Sigmoid colon (tissue), 7 donors: Measurements from ENCODE around the gene MT1F. TPM values are rescaled to one million over a fixed set of nuclear protein-coding genes. Genes with fewer than 3 reads are reported as not detected.
"Not testable (repeated sequence)": the region's sequence is repeated elsewhere in the genome, so short reads cannot be mapped to it uniquely, and the experiment has no call there.

ENCODE experiments used
- DNase-seq: peaks from one replicate; pipeline ENCODE4 v3.0.0-alpha.2; 2019
- H3K27ac ChIP-seq, 4 donors: fragments of 200-600 bp; sonication (generic); one replicate each; pipeline ENCODE4 v1.5.1; 2016 to 2019; ENCODE audit warnings: mild to moderate bottlenecking in 1 of 4
- H3K27me3 ChIP-seq, 3 donors: fragments of 200-600 bp; sonication (generic); one replicate each; pipeline ENCODE4 v1.5.1; 2019; ENCODE audit warnings: mild to moderate bottlenecking in 1 of 3
- H3K36me3 ChIP-seq, 4 donors: fragments of 200-600 bp; sonication (generic); one replicate each; pipeline ENCODE4 v1.5.1; 2016 to 2019
- H3K4me1 ChIP-seq, 4 donors: fragments of 200-600 bp; sonication (generic); one replicate each; pipeline ENCODE4 v1.5.1; 2017 to 2019
- H3K4me3 ChIP-seq, 4 donors: fragments of 200-600 bp; sonication (generic); one replicate each; pipeline ENCODE4 v1.5.1; 2017 to 2019; ENCODE audit warnings: mild to moderate bottlenecking in 2 of 4, moderate library complexity in 1 of 4
- H3K9me3 ChIP-seq, 4 donors: fragments of 200-600 bp in 3 of 4; sonication (generic) in 3 of 4; one replicate each; pipeline versions ENCODE4 v1.5.1 to v1.6.1; 2013 to 2019
- EP300 ChIP-seq, 4 donors: sonication (generic); formaldehyde crosslinking; IDR thresholded peaks; one replicate each; pipeline ENCODE4 v1.6.1; 2017; ENCODE audit warnings: antibody characterized with exemption in 4 of 4
- POLR2A ChIP-seq, 2 donors: fragments of 450-650 bp; IDR thresholded peaks; one replicate each; pipeline ENCODE4 v1.6.1; 2016; ENCODE audit warnings: antibody characterized with exemption in 2 of 2, mild to moderate bottlenecking in 2 of 2, moderate library complexity in 2 of 2
- POLR2AphosphoS5 ChIP-seq, 4 donors: sonication (generic); formaldehyde crosslinking; IDR thresholded peaks; one replicate each; pipeline ENCODE4 v1.6.1; 2017; ENCODE audit warnings: antibody characterized with exemption in 4 of 4
- WGBS, 2 donors: extraction: QIAGEN DNeasy Blood & Tissue Kit; methylation state at CpG; one replicate each; pipeline ENCODE4 v1.1.7; 2013; 5-methylcytosine and 5-hydroxymethylcytosine counted together
- intact Hi-C: fragments of 100-400 bp; cut with DNase I; formaldehyde crosslinking; loops from one replicate; pipeline ENCODE4 v1.15.1; 2023
- polyA plus RNA-seq, 3 donors: library from polyadenylated mRNA; stranded (reverse); fragments of 200-250 nt; gene quantifications; one replicate each; pipeline ENCODE4 v1.2.3, GENCODE V29; 2013
- total RNA-seq, 4 donors: library from RNA; depleted of rRNA; stranded (reverse); fragments of >200 nt; gene quantifications; one replicate each; pipeline ENCODE4 v1.1.0, GENCODE V29; 2016
- TF ChIP-seq, protein P1 (sequence below), 4 experiments: fragments of 450-650 bp in 3 of 4; fragments of 200-600 bp in 1 of 4; IDR thresholded peaks; one replicate each; pipeline ENCODE4 v1.5.1; 2016 to 2019; ENCODE audit warnings: antibody characterized with exemption in 4 of 4, mild to moderate bottlenecking in 3 of 4, moderate library complexity in 2 of 4
- donor health status: healthy with polysubstance abuse.
- donor health status: Bipolar disorder and iron deficiency.
- donor health status: healthy.

The MT1F gene
- total and polyA plus RNA-seq, 7 donors = 0.71 to 117 (median 3.1) TPM

DNA sequence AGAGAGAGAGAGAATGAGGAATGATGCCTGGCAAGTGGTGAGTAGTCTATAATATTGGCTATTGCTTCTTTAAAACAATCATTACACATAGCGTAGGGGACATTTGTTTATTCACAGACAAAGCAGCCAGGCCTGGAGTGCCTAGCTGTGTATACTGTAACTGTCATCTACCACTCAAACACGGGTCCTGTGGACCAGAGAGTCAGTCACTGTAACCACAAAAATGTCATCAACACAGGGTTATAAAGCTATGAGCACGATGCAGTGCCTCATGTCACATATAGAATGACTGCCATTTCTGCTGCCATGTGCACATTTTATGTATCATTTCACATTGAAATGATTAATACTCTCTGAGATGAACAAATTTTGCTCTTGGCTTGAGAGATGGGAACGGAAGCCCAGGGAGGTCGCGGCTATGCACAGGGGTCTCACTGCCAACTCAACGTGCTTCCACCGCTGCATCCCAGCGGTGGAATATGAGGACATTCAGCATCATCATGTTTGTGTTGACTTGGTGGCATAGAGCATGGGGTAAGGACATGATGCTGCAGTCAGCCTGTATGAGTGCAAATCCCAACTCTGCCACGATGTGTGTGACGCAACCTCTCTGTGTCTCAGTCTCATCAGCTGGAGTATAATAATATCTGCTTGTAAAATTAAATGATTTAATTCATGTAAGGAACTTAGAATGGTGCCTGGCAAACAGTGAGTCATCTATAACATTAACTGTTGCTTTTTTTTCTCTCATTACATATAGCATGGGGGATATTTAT, 15.2 kb downstream of the MT1F start:
- WGBS, 2 donors = 85 to 87% methylated on average over 11 of the region's 11 CpGs

GRCh38 chr16:56673921-56674320, 16.2 kb downstream of the MT1F start:
- Histone ChIP-seq H3K36me3 (no peaks in the 10 kb centered on the region), H3K27me3 (peaks cover 5 to 82% (median 44%) of the 10 kb centered on the region in 3 donors), H3K27ac (no peak overlapping the region), H3K4me1 (peaks cover 0 to 19% (median 13%) of the 10 kb centered on the region in 4 donors), H3K9me3 (no peaks in the 10 kb centered on the region), H3K4me3 (no peak overlapping the region)
- TF ChIP-seq, protein P1, sequence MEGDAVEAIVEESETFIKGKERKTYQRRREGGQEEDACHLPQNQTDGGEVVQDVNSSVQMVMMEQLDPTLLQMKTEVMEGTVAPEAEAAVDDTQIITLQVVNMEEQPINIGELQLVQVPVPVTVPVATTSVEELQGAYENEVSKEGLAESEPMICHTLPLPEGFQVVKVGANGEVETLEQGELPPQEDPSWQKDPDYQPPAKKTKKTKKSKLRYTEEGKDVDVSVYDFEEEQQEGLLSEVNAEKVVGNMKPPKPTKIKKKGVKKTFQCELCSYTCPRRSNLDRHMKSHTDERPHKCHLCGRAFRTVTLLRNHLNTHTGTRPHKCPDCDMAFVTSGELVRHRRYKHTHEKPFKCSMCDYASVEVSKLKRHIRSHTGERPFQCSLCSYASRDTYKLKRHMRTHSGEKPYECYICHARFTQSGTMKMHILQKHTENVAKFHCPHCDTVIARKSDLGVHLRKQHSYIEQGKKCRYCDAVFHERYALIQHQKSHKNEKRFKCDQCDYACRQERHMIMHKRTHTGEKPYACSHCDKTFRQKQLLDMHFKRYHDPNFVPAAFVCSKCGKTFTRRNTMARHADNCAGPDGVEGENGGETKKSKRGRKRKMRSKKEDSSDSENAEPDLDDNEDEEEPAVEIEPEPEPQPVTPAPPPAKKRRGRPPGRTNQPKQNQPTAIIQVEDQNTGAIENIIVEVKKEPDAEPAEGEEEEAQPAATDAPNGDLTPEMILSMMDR (IDR thresholded peaks at IDR 0.05) = peak in 3 of 4 experiments; percentile 44 to 57 (median 47)
- no peak for TF ChIP-seq POLR2AphosphoS5 (IDR thresholded peaks at IDR 0.05)
- 36 to 40% methylated on average over 12 of the region's 12 CpGs for WGBS, 2 donors
- intact Hi-C loops = loop anchor here (1.0 kb wide), 1 partner anchor 28 kb away; no protein-coding TSS in a partner anchor
- DNase-seq = no peak

More for the DNA sequence above, 15.2 kb downstream of the MT1F start:
- no peaks in the 10 kb centered on the region for H3K36me3 ChIP-seq
- intact Hi-C loops = no loop called here
- DNase-seq = no peak
- H3K4me1 ChIP-seq = peaks cover 0 to 24% (median 17%) of the 10 kb centered on the region in 4 donors
- no peaks in the 10 kb centered on the region for H3K9me3 ChIP-seq
- H3K4me3 ChIP-seq = no peak overlapping the region
- TF ChIP-seq, protein P1 (IDR thresholded peaks at IDR 0.05) = no peak
- no peak for TF ChIP-seq POLR2A (IDR thresholded peaks at IDR 0.05)
- no peak for TF ChIP-seq EP300 (IDR thresholded peaks at IDR 0.05)
- TF ChIP-seq POLR2AphosphoS5 (IDR thresholded peaks at IDR 0.05) = no peak
- H3K27me3 ChIP-seq = peaks cover 5 to 92% (median 54%) of the 10 kb centered on the region in 3 donors
- no peak overlapping the region for H3K27ac ChIP-seq

GRCh38 chr16:56674570-56674969, 16.8 kb downstream of the MT1F start:
- not testable (repeated sequence) for DNase-seq, H3K9me3 ChIP-seq, H3K4me3 ChIP-seq, H3K36me3 ChIP-seq, H3K27ac ChIP-seq
- intact Hi-C loops = loop anchor here (1.0 kb wide), 1 partner anchor 28 kb away; no protein-coding TSS in a partner anchor
- peaks cover 0 to 14% (median 11%) of the 10 kb centered on the region in 4 donors for H3K4me1 ChIP-seq
- peaks cover 5 to 76% (median 37%) of the 10 kb centered on the region in 3 donors for H3K27me3 ChIP-seq
- 88 to 94% methylated on average over 6 of the region's 6 CpGs for WGBS, 2 donors

GRCh38 chr16:56675685-56676210, 18.0 kb downstream of the MT1F start:
- Histone ChIP-seq H3K4me3 (peak overlapping the region in 2 of 4 donors; percentile 1 to 5), H3K4me1 (peaks cover 0 to 11% (median 9%) of the 10 kb centered on the region in 4 donors), H3K9me3 (no peaks in the 10 kb centered on the region), H3K36me3 (no peaks in the 10 kb centered on the region), H3K27me3 (peaks cover 5 to 64% (median 26%) of the 10 kb centered on the region in 3 donors), H3K27ac (no peak overlapping the region)
- WGBS, 2 donors = 3 to 8% methylated on average over 32 of the region's 32 CpGs
- intact Hi-C loops = no loop called here
- no peak for DNase-seq
- TF ChIP-seq EP300 (IDR thresholded peaks at IDR 0.05) (no peak), POLR2AphosphoS5 (IDR thresholded peaks at IDR 0.05) (no peak)

- Histone ChIP-seq H3K9me3 (no peaks in the 10 kb centered on the region), H3K36me3 (no peaks in the 10 kb centered on the region), H3K27me3 (peaks cover 5 to 48% (median 19%) of the 10 kb centered on the region in 3 donors), H3K4me1 (peaks cover 0 to 16% (median 14%) of the 10 kb centered on the region in 4 donors), H3K27ac (no peak overlapping the region), H3K4me3 (no peak overlapping the region)
- DNase-seq = no peak
- TF ChIP-seq, protein P1 (IDR thresholded peaks at IDR 0.05) = no peak
- no peak for TF ChIP-seq POLR2AphosphoS5 (IDR thresholded peaks at IDR 0.05)
- TF ChIP-seq POLR2A (IDR thresholded peaks at IDR 0.05) = no peak
- TF ChIP-seq EP300 (IDR thresholded peaks at IDR 0.05) = no peak
- 72 to 80% methylated on average over 3 of the region's 3 CpGs for WGBS, 2 donors
- intact Hi-C loops = no loop called here
Measured at GRCh38 chr16:56677474-56677873, 19.7 kb downstream of the MT1F start.
